Neural progenitor cell (in vitro differentiated cells): ENCODE measurements around the gene CNNM2.

Experiments used
- CTCF ChIP-seq: fragments of 200-600 bp; sonication (generic); IDR thresholded peaks from 2 replicates; pipeline ENCODE4 v1.5.1; 2017; ENCODE audit warnings: antibody characterized with exemption, mild to moderate bottlenecking
- EZH2 ChIP-seq: fragments of 200-600 bp; sonication (generic); IDR thresholded peaks from 2 replicates; pipeline ENCODE4 v1.6.1; 2017; ENCODE audit warnings: antibody characterized with exemption, mild to moderate bottlenecking, moderate library complexity

GRCh38 chr10:103078309-103078615, 160.2 kb downstream of the CNNM2 start:
- no peak for TF ChIP-seq CTCF
- no peak for TF ChIP-seq EZH2
